22Rv1 (cell line): ENCODE results near the gene ABCC8.

Experiments
- ZFX ChIP-seq: fragments of 450-650 bp; IDR thresholded peaks from 2 replicates; pipeline ENCODE4 v1.6.1; 2017; ENCODE audit warnings: antibody characterized with exemption, borderline replicate concordance
- TF ChIP-seq, protein P1 (sequence below): fragments of 450-650 bp; IDR thresholded peaks from 2 replicates; pipeline ENCODE4 v1.5.1; 2017; ENCODE audit warnings: mild to moderate bottlenecking

DNA sequence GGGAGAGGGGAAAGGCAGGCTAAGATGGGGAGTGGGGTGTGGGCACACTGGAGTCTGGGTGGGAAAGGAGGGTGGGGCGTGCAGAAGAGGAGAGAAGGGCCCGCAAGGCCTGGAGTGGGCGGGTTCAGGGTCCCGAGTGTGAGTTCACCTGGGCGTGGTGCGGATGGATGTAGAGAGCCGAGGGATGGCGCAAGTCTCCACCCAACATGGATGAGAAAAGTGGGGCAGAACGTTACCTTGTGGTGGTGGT, 364 bp upstream of the ABCC8 start:
- TF ChIP-seq, protein P1, sequence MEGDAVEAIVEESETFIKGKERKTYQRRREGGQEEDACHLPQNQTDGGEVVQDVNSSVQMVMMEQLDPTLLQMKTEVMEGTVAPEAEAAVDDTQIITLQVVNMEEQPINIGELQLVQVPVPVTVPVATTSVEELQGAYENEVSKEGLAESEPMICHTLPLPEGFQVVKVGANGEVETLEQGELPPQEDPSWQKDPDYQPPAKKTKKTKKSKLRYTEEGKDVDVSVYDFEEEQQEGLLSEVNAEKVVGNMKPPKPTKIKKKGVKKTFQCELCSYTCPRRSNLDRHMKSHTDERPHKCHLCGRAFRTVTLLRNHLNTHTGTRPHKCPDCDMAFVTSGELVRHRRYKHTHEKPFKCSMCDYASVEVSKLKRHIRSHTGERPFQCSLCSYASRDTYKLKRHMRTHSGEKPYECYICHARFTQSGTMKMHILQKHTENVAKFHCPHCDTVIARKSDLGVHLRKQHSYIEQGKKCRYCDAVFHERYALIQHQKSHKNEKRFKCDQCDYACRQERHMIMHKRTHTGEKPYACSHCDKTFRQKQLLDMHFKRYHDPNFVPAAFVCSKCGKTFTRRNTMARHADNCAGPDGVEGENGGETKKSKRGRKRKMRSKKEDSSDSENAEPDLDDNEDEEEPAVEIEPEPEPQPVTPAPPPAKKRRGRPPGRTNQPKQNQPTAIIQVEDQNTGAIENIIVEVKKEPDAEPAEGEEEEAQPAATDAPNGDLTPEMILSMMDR, result no peak
- no peak for TF ChIP-seq ZFX
